ENCODE measurements around the gene MYT1.

The MYT1 gene

DNA sequence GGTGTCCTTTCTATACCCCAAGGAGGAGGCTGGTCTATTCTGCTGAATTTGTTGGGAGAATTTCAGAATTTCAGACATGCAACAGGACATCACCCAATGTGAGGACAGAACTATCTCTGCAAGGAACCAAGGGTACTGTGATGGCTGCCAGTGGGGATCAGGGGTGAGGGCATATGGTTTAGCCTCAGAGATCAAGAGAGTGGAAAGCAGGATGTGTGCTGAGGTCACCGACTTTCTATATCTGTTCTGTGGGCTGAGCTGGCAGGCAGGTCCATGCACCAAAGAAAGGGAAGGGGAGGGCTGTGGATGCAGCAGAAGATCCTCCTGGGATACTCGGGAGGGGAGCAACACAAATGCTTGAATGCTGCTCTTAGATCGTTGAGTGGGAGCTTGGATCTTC, 28.8 kb downstream of the MYT1 start:
- no peak for DNase-seq (ENCODE audit: low read depth)

GRCh38 chr20:64194269-64194668, 30.0 kb downstream of the MYT1 start:
- DNase-seq (ENCODE audit: low read depth): no peak

DNA sequence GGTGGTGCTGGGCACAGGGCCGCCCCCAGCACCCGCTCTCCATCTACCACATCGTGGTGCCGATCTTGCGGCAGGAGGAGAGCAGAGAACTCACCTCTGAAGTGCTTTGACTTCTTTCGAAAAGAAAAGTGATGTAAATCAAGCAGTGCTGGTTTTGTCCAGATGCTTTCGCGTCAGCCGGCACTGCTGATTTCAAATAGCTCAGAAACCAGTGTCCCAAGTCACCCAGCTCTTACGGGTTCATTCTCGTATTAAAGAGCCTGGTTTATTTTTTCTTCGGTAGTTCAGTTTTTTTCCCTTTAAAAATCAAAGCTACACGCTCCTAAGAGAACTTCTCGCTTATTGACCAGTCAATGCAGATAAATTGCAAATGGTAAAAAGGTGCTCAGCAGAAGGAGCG, 32.1 kb downstream of the MYT1 start:
- DNase-seq (ENCODE audit: low read depth): no peak

- DNase-seq (ENCODE audit: low read depth): no peak
These were observed 32.6 kb downstream of the MYT1 start for GRCh38 chr20:64196847-64197306.

DNA sequence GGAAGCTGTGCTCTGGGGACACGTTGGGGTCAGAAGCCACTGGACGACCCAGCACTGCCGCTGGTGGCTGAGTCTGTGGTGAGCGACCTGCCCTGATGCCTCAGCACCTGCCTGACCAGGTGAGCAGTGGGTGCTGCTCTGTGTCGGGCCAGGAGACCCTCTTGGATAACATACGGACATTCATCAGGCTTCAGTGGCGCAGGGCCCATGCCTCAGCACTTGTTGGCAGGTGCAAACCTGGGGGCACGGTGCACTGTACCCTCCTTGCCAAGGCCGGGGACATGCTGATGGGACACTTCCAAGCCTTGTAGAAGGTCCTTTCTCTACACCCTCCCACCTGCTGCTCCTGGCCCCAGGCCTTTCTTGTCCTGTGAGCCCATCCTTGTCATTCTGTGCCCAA, 34.1 kb downstream of the MYT1 start:
- no peak for DNase-seq (ENCODE audit: low read depth)

GRCh38 chr20:64199395-64199794, 35.1 kb downstream of the MYT1 start:
- DNase-seq (ENCODE audit: low read depth): no peak

GRCh38 chr20:64200740-64201139, 36.5 kb downstream of the MYT1 start:
- no peak for DNase-seq (ENCODE audit: low read depth)

DNA sequence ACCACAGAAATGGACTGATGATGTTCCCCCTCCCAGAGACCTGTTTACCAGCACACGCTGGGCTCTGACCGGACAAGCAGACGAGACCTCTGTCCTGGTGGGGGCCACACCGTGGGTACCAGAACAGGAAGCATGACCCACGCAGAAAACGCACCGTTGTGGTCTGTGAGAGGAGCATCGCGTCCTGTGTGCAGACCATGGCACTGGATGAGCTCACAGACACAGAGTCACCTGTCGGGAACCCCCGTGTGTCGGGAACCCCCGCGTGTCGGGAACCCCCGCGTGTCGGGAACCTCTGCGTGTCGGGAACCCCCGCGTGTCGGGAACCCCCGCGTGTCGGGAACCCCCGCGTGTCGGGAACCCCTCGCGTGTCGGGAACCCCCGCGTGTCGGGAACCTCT, 37.4 kb downstream of the MYT1 start:
- DNase-seq (ENCODE audit: low read depth): no peak

DNA sequence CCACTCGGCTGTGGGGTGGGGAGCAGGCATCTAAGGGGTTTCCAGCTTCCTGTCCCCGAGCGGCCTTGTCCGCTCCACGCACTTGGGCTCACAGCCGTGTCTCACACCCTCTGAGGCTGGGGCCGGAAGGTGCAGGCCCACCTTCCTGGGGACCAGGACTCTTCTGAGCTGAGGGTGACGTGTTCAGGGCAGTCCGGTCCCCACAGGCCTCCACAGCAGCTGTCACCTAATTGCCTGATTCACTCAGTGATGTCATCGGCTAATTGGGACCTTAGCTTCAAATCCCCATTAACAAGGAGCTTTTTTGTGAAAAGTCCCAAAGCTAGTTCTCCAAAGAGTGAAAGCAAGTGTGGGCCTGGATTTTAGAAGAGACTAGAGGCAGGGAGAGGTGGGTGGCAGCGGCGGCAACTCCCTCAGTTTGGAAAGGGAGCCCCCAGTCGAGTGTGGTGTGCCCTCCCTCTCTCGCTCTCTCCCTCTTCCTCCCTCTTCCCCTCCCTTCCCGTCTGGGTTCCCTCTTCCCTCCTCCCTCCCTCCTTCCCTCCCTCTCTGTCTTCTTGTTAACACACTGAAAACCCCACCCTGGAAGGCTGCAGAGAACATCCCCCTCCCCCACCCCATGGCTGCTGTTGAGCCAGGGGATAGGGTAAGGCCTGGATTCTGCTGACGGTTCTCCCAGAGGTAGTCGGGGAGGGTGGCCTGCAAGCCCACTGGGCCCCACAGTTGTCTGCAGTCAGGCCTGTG, 39.0 kb downstream of the MYT1 start:
- no peak for DNase-seq (ENCODE audit: low read depth)

DNA sequence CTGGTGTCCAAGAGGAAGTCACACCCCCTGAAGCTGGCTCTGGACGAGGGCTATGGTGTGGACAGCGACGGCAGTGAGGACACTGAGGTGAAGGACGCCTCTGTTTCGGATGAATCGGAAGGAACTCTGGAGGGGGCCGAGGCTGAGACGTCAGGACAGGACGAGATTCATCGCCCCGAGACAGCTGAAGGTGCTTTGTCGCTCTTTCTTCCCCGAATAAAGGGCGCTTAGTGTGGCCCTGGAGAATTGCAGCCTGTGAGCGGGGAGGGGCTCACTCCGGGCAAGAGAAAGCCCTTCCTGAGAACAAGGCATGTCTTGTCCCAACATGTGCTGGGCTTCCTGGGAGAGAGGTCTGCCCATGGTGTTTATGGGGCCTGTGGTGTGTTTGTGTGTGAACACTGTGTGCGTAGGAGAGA, 41.4 kb downstream of the MYT1 start:
- no peak for DNase-seq (ENCODE audit: low read depth)

DNA sequence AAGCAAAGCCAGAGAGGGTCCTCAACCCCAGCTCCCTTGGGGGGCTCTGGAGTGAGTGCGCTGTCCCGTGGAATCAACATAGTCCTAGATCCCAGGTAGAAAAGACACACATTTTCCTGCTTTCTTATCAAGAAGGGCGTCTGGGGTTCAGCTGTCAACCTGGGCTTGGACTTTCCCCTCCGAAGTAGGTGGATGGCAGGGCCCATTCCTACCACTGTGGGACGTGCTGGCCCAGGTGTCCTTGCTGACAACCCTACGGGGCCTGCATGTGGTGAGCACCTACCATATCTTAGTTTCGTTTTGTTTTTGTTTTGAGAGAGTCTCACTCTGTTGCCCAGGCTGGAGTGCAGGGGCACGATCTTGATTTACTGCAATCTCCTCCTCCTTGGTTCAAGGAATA, 42.4 kb downstream of the MYT1 start:
- DNase-seq (ENCODE audit: low read depth): no peak

GRCh38 chr20:64207641-64208590, 43.7 kb downstream of the MYT1 start:
- no peak for DNase-seq (ENCODE audit: low read depth)

GRCh38 chr20:64209148-64209547, 44.9 kb downstream of the MYT1 start:
- DNase-seq (ENCODE audit: low read depth): no peak

DNA sequence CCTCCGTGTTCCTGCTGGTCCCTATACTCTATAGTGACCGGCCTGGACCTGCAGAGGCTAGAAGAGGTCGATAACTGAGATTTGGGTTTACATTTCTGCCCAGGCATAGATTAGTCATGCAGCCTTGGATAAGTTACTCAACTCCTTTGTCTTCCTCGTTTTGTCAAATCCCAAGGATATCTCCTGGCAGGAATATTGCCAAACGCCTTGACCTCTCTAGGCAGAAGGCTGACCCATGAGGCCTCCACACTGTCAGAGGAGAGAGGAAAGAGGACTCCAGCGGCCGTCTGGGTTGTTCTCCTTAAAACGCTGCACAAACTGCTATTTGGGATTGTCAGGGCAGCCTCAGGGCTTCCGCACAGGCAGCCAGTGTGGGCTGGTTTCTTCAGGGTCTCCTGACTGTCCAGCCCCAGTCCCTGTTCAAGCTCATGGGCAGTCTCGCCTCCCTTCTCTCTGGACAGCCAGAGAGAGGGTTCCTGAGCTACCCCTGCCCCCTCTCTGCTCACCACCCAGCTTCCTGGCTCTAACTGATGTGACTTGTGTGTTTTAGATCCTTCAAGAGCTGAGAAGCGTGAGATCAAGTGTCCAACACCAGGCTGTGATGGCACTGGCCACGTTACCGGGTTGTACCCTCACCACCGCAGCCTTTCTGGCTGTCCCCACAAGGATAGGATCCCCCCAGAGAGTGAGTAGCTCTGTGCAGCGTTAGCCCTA, 46.6 kb downstream of the MYT1 start:
- DNase-seq (ENCODE audit: low read depth): no peak

GRCh38 chr20:64211874-64212658, 47.8 kb downstream of the MYT1 start:
- no peak for DNase-seq (ENCODE audit: low read depth)

DNA sequence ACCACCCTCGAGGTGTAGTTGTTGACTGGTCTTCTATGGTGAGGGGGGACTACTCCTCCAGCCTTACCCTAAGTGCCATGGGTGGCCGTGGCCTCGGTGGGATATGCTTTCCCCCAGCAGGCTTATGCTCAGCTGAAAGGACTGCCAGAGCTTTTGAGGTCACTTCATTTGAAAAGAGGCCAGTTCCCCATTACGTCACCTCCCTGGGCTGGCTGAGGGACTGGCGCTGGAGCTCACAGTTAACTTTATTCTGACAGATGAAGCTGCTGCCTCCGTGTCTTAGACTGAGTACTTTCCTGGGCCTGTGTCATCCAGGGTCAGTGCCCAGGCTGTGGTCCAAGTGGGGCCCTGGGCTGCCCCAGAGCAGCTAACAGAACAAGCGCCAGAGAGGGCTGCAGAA, 48.5 kb downstream of the MYT1 start:
- DNase-seq (ENCODE audit: low read depth): no peak

DNA sequence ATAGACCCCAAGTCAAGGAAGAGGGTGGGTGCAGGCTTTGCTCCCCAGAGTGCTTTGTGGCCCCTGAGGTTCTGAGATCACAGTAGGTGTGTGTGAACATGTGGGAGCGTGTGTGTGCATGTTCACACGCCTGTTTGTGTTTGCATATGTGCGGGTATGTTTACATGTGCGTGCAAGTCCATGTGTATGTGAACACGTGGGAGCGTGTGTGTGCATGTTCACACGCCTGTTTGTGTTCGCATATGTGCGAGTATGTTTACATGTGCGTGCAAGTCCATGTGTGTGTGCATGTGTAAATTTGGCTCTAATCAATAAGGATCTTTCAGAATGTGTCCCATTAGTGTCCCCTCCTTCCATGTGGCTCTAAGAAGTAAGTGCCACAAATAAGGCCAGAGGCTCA, 49.9 kb downstream of the MYT1 start:
- DNase-seq (ENCODE audit: low read depth): no peak

- DNase-seq (ENCODE audit: low read depth): no peak
These were observed 50.7 kb downstream of the MYT1 start for GRCh38 chr20:64214952-64215351.

DNA sequence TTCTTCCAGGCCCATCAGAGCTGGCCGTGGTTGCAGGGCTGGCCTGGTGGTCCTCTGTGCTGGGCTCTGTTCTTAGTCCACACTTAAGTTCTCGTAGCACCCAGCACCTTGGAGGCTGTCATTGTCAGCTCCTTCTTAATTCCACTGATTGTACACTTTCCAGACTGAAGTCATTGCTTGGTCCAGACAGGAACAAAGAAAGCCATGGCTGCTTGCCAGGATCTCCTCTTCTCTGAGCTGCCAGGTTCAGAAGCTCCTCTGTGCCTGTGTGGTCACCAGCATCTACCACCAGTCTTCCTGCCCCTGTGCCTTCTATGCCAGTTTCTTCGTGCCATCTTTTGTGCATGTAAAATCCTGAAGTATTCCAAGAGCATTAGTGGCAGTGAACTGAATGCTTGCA, 51.8 kb downstream of the MYT1 start:
- no peak for DNase-seq (ENCODE audit: low read depth)

GRCh38 chr20:64216910-64217309, 52.7 kb downstream of the MYT1 start:
- no peak for DNase-seq (ENCODE audit: low read depth)

DNA sequence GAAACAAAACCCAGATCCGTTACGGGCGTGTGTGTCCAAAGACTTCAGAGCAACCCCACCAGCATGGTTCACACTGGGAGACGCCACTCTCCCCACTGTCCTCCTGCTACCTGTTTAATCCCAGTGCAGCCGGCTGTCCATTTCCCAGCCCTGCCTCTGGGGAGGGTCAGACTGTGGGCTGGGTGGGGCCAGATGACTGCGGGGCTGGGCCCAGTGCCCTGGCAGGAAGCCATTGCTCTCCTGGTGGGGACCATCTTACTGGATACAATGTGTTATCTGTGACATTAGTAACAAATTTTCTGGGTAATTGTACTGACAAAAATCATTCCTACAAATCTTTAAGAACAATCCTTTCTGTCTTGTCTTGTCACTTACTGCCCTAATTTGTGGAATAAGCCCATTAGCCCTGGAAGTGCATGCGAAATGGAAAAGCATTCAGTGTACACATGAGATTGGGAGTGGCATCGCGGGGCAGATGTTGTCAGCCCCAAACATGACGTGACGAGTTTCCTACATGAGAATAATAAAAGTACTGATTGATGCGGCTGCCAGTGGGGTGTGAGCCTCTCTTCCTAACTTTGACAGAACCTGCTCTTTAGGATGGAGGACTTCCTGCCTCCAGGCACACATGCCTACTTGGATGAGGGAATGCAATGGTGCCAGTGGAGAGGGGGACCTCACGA, 53.4 kb downstream of the MYT1 start:
- no peak for DNase-seq (ENCODE audit: low read depth)

All from non-pigmented ciliary epithelial cell (primary cell).